ENCODE data around the gene GAGE12E. TPM values are rescaled to one million over a fixed set of nuclear protein-coding genes. Genes with fewer than 3 reads are reported as not detected.
"Not testable (repeated sequence)": the region's sequence is repeated elsewhere in the genome, so short reads cannot be mapped to it uniquely, and the experiment has no call there.

The GAGE12E gene, protein sequence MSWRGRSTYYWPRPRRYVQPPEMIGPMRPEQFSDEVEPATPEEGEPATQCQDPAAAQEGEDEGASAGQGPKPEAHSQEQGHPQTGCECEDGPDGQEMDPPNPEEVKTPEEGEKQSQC
- not detected in 2 replicates for total RNA-seq (2014; rRNA removed; shearing (Covaris generic))

GRCh38 chrX:49550989-49551388 lies at the start of gene GAGE12E:
GAGE12E (plus strand) TSS chrX:49551289; CDS start chrX:49552444, 1,155 bp downstream.
- not testable (repeated sequence) for H3K4me1 ChIP-seq; H3K27ac ChIP-seq; DNase-seq; H3K9me3 ChIP-seq (replicated peaks); H3K27me3 ChIP-seq; H3K4me3 ChIP-seq; H3K36me3 ChIP-seq

GRCh38 chrX:49531877-49532276 lies 19.2 kb upstream of the GAGE12E start, which contains the start of gene GAGE12C:
GAGE12C (plus strand) TSS chrX:49532177; CDS start chrX:49533332, 1,155 bp downstream.
- H3K9me3 ChIP-seq (replicated peaks); H3K4me3 ChIP-seq; H3K27me3 ChIP-seq; H3K4me1 ChIP-seq; H3K27ac ChIP-seq; DNase-seq; H3K36me3 ChIP-seq: not testable (repeated sequence)

GRCh38 chrX:49541433-49541832 lies 9.7 kb upstream of the GAGE12E start, which contains the start of gene GAGE12D:
GAGE12D (plus strand) TSS chrX:49541733; CDS start chrX:49542888, 1,155 bp downstream.
- H3K36me3 ChIP-seq; H3K27ac ChIP-seq; H3K27me3 ChIP-seq; H3K4me1 ChIP-seq; H3K9me3 ChIP-seq (replicated peaks); DNase-seq; H3K4me3 ChIP-seq: not testable (repeated sequence)

DNA sequence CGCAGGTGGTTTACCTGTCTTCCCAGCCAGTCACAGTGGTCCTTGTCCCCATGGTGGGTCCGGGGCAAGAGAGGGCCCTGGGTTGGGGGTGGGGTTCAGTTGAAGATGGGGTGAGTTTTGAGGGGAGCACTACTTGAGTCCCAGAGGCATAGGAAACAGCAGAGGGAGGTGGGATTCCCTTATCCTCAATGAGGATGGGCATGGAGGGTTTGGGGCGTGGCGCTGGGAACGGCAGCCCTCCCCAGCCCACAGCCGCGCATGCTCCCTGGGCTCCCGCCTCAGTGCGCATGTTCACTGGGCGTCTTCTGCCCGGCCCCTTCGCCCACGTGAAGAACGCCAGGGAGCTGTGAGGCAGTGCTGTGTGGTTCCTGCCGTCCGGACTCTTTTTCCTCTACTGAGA lies 9.5 kb downstream of the GAGE12E start, which contains the start of gene GAGE12F:
GAGE12F (plus strand) TSS at position 301 of the 400 bp plus-strand sequence. CDS start 1,155 bp downstream, outside the sequence.
- H3K9me3 ChIP-seq (replicated peaks); DNase-seq; H3K27ac ChIP-seq; H3K36me3 ChIP-seq; H3K4me3 ChIP-seq; H3K4me1 ChIP-seq; H3K27me3 ChIP-seq: not testable (repeated sequence)

- H3K27me3 ChIP-seq; H3K36me3 ChIP-seq; H3K4me3 ChIP-seq; H3K27ac ChIP-seq; H3K4me1 ChIP-seq; DNase-seq; H3K9me3 ChIP-seq (replicated peaks): not testable (repeated sequence)
Measured at GRCh38 chrX:49568728-49569127, 17.6 kb downstream of the GAGE12E start.

GRCh38 chrX:49569152-49569551 lies 18.1 kb downstream of the GAGE12E start:
- DNase-seq; H3K36me3 ChIP-seq; H3K9me3 ChIP-seq (replicated peaks); H3K27me3 ChIP-seq; H3K4me1 ChIP-seq; H3K27ac ChIP-seq; H3K4me3 ChIP-seq: not testable (repeated sequence)

GRCh38 chrX:49570100-49570499 lies 19.0 kb downstream of the GAGE12E start, which contains the start of gene GAGE12G:
GAGE12G (plus strand) TSS chrX:49570400; CDS start chrX:49571555, 1,155 bp downstream.
- H3K4me1 ChIP-seq; H3K9me3 ChIP-seq (replicated peaks); H3K27ac ChIP-seq; DNase-seq; H3K27me3 ChIP-seq; H3K36me3 ChIP-seq; H3K4me3 ChIP-seq: not testable (repeated sequence)

DNA sequence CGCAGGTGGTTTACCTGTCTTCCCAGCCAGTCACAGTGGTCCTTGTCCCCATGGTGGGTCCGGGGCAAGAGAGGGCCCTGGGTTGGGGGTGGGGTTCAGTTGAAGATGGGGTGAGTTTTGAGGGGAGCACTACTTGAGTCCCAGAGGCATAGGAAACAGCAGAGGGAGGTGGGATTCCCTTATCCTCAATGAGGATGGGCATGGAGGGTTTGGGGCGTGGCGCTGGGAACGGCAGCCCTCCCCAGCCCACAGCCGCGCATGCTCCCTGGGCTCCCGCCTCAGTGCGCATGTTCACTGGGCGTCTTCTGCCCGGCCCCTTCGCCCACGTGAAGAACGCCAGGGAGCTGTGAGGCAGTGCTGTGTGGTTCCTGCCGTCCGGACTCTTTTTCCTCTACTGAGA lies 28.6 kb downstream of the GAGE12E start, which contains the start of gene GAGE12H:
GAGE12H (plus strand) TSS at position 301 of the 400 bp plus-strand sequence. CDS start 1,155 bp downstream, outside the sequence.
- not testable (repeated sequence) for H3K4me3 ChIP-seq; H3K4me1 ChIP-seq; DNase-seq; H3K27ac ChIP-seq; H3K36me3 ChIP-seq; H3K9me3 ChIP-seq (replicated peaks); H3K27me3 ChIP-seq

DNA sequence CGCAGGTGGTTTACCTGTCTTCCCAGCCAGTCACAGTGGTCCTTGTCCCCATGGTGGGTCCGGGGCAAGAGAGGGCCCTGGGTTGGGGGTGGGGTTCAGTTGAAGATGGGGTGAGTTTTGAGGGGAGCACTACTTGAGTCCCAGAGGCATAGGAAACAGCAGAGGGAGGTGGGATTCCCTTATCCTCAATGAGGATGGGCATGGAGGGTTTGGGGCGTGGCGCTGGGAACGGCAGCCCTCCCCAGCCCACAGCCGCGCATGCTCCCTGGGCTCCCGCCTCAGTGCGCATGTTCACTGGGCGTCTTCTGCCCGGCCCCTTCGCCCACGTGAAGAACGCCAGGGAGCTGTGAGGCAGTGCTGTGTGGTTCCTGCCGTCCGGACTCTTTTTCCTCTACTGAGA lies 38.1 kb downstream of the GAGE12E start, which contains the start of gene GAGE2A:
GAGE2A (plus strand) TSS at position 301 of the 400 bp plus-strand sequence. CDS start 1,155 bp downstream, outside the sequence.
- not testable (repeated sequence) for H3K4me1 ChIP-seq; DNase-seq; H3K27ac ChIP-seq; H3K9me3 ChIP-seq (replicated peaks); H3K4me3 ChIP-seq; H3K27me3 ChIP-seq; H3K36me3 ChIP-seq

DNA sequence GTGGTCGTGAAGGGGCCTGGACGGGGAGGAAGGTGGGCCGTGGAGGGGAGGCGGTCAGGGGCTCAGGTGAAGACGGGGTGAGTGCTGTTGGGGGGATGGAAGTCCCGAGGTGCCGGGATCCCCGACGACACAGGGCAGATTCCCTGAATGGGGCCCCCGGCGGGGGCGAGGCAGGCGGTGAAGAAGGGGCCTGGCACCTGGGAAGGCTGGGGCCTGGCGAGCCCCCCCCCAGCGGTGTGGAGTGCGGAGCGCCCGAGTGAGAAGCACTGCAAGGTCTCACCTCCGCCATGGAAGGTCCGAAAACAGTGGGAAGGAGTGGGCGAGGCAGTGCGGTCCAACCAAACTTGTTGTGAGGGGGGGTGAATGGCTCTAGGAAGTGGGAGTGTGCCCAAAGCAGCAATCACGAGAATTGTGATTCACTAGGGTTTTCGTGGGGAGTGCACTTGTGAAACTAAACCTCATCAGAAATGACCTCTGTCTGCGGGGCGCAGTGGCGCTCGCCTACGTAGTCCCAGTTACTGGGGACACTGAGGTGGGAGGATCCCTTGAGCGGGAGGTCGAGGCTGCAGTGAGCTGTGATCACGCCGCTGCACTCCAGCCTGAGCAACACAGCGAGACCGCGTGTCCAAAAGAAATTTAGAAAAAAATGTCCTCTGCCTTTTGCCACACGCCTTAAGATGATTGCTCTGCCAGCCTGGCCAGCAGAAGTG lies 38.8 kb downstream of the GAGE12E start:
- not testable (repeated sequence) for DNase-seq; H3K27ac ChIP-seq; H3K27me3 ChIP-seq; H3K9me3 ChIP-seq (replicated peaks); H3K4me1 ChIP-seq; H3K4me3 ChIP-seq; H3K36me3 ChIP-seq

DNA sequence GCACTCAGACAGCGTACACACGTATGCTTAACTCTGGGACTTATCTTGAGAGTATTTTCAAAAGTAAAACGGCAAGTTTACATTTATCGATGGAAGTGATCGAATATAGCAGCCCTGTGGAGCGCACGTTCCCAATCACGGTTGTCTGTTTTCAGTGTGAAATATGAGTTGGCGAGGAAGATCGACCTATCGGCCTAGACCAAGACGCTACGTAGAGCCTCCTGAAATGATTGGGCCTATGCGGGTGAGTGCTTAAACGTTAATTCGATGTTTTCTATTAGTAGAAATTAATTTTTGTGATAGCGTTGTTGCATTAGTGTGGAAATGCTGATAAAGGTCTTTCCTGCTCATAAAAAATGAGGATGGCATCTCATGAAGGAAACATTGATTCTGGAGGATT lies 39.4 kb downstream of the GAGE12E start:
- not testable (repeated sequence) for H3K9me3 ChIP-seq (replicated peaks); H3K27ac ChIP-seq; DNase-seq

DNA sequence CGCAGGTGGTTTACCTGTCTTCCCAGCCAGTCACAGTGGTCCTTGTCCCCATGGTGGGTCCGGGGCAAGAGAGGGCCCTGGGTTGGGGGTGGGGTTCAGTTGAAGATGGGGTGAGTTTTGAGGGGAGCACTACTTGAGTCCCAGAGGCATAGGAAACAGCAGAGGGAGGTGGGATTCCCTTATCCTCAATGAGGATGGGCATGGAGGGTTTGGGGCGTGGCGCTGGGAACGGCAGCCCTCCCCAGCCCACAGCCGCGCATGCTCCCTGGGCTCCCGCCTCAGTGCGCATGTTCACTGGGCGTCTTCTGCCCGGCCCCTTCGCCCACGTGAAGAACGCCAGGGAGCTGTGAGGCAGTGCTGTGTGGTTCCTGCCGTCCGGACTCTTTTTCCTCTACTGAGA lies 47.6 kb downstream of the GAGE12E start, which contains the start of gene GAGE1:
GAGE1 (plus strand) TSS at position 301 of the 400 bp plus-strand sequence. CDS start 1,155 bp downstream, outside the sequence.
- not testable (repeated sequence) for H3K9me3 ChIP-seq (replicated peaks); H3K27me3 ChIP-seq; H3K4me1 ChIP-seq; H3K36me3 ChIP-seq; H3K27ac ChIP-seq; H3K4me3 ChIP-seq; DNase-seq

More for the DNA sequence above, 39.4 kb downstream of the GAGE12E start:
- H3K4me3 ChIP-seq, H3K36me3 ChIP-seq, H3K27me3 ChIP-seq, H3K4me1 ChIP-seq: not testable (repeated sequence)
